Neural progenitor cell (in vitro differentiated cells): ENCODE results near the gene MBOAT1. TPM values are rescaled to one million over a fixed set of nuclear protein-coding genes. Genes with fewer than 3 reads are reported as not detected.
"Not testable (repeated sequence)": the region's sequence is repeated elsewhere in the genome, so short reads cannot be mapped to it uniquely, and the experiment has no call there.

Experiments
- DNase-seq: peaks from one replicate; pipeline ENCODE4 v3.0.0-alpha.2; 2016; ENCODE audit warnings: low spot score
- H2AFZ ChIP-seq: fragments of 200-600 bp; sonication (generic); replicated peaks from 2 replicates; pipeline ENCODE4 v1.6.1; 2016; ENCODE audit warnings: antibody characterized with exemption
- H3F3A ChIP-seq: fragments of 200-600 bp; sonication (generic); 2 replicates; pipeline ENCODE4 v1.6.1; 2016; ENCODE audit warnings: antibody characterized with exemption, low read depth
- H3K27ac ChIP-seq: fragments of 200-600 bp; sonication (generic); 2 replicates; pipeline ENCODE4 v1.5.1; 2016; ENCODE audit warnings: mild to moderate bottlenecking
- H3K27me3 ChIP-seq: fragments of 200-600 bp; sonication (generic); 2 replicates; pipeline ENCODE4 v1.6.1; 2016; ENCODE audit warnings: mild to moderate bottlenecking, moderate library complexity
- H3K36me3 ChIP-seq: fragments of 200-600 bp; sonication (generic); 2 replicates; pipeline ENCODE4 v1.5.1; 2016
- H3K4me1 ChIP-seq: fragments of 200-600 bp; sonication (generic); 2 replicates; pipeline ENCODE4 v1.6.1; 2016; ENCODE audit warnings: mixed run types
- H3K4me2 ChIP-seq: fragments of 200-600 bp; sonication (generic); 2 replicates; pipeline ENCODE4 v1.6.1; 2016
- H3K4me3 ChIP-seq: fragments of 200-600 bp; sonication (generic); 2 replicates; pipeline ENCODE4 v1.5.1; 2016
- H3K79me2 ChIP-seq: fragments of 200-600 bp; sonication (generic); 2 replicates; pipeline ENCODE4 v1.6.1; 2016; ENCODE audit warnings: low read depth
- H3K9ac ChIP-seq: fragments of 200-600 bp; sonication (generic); 2 replicates; pipeline ENCODE4 v1.6.1; 2016
- H3K9me3 ChIP-seq: fragments of 200-600 bp; sonication (generic); 2 replicates; pipeline ENCODE4 v1.5.1; 2016; ENCODE audit warnings: low read depth
- H4K20me1 ChIP-seq: fragments of 200-600 bp; sonication (generic); 2 replicates; pipeline ENCODE4 v1.6.1; 2016; ENCODE audit warnings: low read depth
- H3K27ac Mint-ChIP-seq: 3 replicates; pipeline ENCODE4 v1.8.0; 2021; ENCODE audit warnings: mixed read lengths
- H3K27me3 Mint-ChIP-seq: 2 replicates; pipeline ENCODE4 v1.8.0; 2022; ENCODE audit warnings: low read depth, mild to moderate bottlenecking, inconsistent platforms, moderate library complexity, mixed read lengths; ENCODE audit not compliant: insufficient read depth
- H3K36me3 Mint-ChIP-seq: 3 replicates; pipeline ENCODE4 v1.8.0; 2021; ENCODE audit warnings: mixed read lengths
- H3K4me1 Mint-ChIP-seq: 3 replicates; pipeline ENCODE4 v1.8.0; 2021; ENCODE audit warnings: mixed read lengths
- H3K4me3 Mint-ChIP-seq: 3 replicates; pipeline ENCODE4 v1.8.0; 2021; ENCODE audit warnings: mild to moderate bottlenecking, moderate library complexity, mixed read lengths
- H3K9me3 Mint-ChIP-seq: 3 replicates; pipeline ENCODE4 v1.8.0; 2020; ENCODE audit warnings: mixed read lengths
- EZH2 ChIP-seq: fragments of 200-600 bp; sonication (generic); IDR thresholded peaks from 2 replicates; pipeline ENCODE4 v1.6.1; 2017; ENCODE audit warnings: antibody characterized with exemption, mild to moderate bottlenecking, moderate library complexity
- EZH2phosphoT487 ChIP-seq: fragments of 200-600 bp; sonication (generic); IDR thresholded peaks from 2 replicates; pipeline ENCODE4 v1.6.1; 2017; ENCODE audit warnings: antibody characterized with exemption
- total RNA-seq: library from RNA; depleted of rRNA; stranded (reverse); fragments of >200 nt; gene quantifications from 2 replicates; pipeline ENCODE4 v1.2.3, GENCODE V29; 2015; ENCODE audit warnings: low replicate concordance
- TF ChIP-seq, protein P1 (sequence below): fragments of 200-600 bp; sonication (generic); IDR thresholded peaks from 2 replicates; pipeline ENCODE4 v1.5.1; 2017; ENCODE audit warnings: antibody characterized with exemption, mild to moderate bottlenecking

The MBOAT1 gene
- total RNA-seq, 1 donor from 2014 or later, result 0.45 TPM

DNA sequence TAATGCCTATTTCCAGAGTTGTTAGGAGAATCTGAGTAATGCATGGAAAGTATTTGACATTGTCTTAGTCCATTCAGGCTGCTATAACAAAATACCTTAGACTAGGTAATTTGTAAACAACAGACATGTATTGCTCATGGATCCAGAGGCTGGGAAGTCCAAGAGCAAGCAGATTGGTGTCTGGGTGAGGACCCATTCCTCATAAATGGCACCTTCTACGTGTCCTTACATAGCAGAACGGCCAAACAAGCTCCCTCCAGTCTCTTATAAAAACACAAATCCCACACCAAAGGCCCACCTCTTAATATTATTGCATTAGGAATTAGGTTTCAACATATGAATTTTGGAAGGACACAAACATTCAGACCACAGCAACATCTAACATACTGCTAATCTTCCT, 30.2 kb downstream of the MBOAT1 start:
- TF ChIP-seq EZH2, result no peak
- TF ChIP-seq, protein P1, sequence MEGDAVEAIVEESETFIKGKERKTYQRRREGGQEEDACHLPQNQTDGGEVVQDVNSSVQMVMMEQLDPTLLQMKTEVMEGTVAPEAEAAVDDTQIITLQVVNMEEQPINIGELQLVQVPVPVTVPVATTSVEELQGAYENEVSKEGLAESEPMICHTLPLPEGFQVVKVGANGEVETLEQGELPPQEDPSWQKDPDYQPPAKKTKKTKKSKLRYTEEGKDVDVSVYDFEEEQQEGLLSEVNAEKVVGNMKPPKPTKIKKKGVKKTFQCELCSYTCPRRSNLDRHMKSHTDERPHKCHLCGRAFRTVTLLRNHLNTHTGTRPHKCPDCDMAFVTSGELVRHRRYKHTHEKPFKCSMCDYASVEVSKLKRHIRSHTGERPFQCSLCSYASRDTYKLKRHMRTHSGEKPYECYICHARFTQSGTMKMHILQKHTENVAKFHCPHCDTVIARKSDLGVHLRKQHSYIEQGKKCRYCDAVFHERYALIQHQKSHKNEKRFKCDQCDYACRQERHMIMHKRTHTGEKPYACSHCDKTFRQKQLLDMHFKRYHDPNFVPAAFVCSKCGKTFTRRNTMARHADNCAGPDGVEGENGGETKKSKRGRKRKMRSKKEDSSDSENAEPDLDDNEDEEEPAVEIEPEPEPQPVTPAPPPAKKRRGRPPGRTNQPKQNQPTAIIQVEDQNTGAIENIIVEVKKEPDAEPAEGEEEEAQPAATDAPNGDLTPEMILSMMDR, result no peak
- no peak for TF ChIP-seq EZH2phosphoT487
- Mint-ChIP-seq H3K27me3 (peaks cover 4% of the 10 kb centered on the region), H3K36me3 (no peaks in the 10 kb centered on the region), H3K4me1 (no peaks in the 10 kb centered on the region), H3K27ac (no peak overlapping the region), H3K4me3 (no peak overlapping the region), H3K9me3 (peaks cover 4% of the 10 kb centered on the region)
- Histone ChIP-seq H3K27me3 (no peaks in the 10 kb centered on the region), H3F3A (no peaks in the 10 kb centered on the region), H4K20me1 (no peaks in the 10 kb centered on the region), H2AFZ (no peak overlapping the region), H3K36me3 (no peaks in the 10 kb centered on the region), H3K4me2 (no peak overlapping the region), H3K27ac (no peak overlapping the region), H3K9ac (no peak overlapping the region), H3K4me1 (no peaks in the 10 kb centered on the region), H3K79me2 (no peaks in the 10 kb centered on the region), H3K4me3 (no peak overlapping the region), H3K9me3 (no peaks in the 10 kb centered on the region)
- no peak for DNase-seq

DNA sequence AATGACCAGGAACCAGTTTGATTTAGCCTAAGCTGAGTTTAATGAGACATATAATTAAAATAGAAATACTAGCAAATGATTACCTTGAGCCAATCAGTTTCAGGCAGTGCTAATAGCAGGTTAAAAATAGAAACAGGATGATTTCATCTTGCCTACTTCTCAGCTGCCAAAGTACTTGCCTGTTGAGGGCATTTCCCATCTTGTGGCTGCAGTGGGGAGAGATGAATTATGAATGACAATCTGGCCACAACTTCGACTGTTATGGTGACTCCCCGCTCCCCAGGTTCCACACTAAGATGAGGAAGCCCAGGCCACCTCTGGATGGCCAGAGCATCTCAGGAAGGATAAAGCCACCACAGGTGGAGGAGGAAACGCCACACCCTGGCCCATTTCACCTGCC, 31.3 kb downstream of the MBOAT1 start:
- no peaks in the 10 kb centered on the region for H3K9me3 ChIP-seq
- H4K20me1 ChIP-seq, result no peaks in the 10 kb centered on the region
- no peak overlapping the region for H2AFZ ChIP-seq
- peaks cover 4% of the 10 kb centered on the region for H3K27me3 Mint-ChIP-seq
- no peaks in the 10 kb centered on the region for H3K4me1 ChIP-seq
- DNase-seq, result no peak
- no peaks in the 10 kb centered on the region for H3K36me3 ChIP-seq
- H3K27ac Mint-ChIP-seq, result no peak overlapping the region
- H3K79me2 ChIP-seq, result no peaks in the 10 kb centered on the region
- H3K4me1 Mint-ChIP-seq, result no peaks in the 10 kb centered on the region
- H3F3A ChIP-seq, result no peaks in the 10 kb centered on the region
- H3K4me3 ChIP-seq, result no peak overlapping the region
- peaks cover 4% of the 10 kb centered on the region for H3K9me3 Mint-ChIP-seq
- H3K36me3 Mint-ChIP-seq, result no peaks in the 10 kb centered on the region
- no peak overlapping the region for H3K4me2 ChIP-seq
- H3K27ac ChIP-seq, result no peak overlapping the region
- H3K4me3 Mint-ChIP-seq, result no peak overlapping the region
- H3K9ac ChIP-seq, result no peak overlapping the region
- H3K27me3 ChIP-seq, result no peaks in the 10 kb centered on the region
- TF ChIP-seq EZH2 (no peak), EZH2phosphoT487 (no peak)
- TF ChIP-seq, protein P1, result no peak

DNA sequence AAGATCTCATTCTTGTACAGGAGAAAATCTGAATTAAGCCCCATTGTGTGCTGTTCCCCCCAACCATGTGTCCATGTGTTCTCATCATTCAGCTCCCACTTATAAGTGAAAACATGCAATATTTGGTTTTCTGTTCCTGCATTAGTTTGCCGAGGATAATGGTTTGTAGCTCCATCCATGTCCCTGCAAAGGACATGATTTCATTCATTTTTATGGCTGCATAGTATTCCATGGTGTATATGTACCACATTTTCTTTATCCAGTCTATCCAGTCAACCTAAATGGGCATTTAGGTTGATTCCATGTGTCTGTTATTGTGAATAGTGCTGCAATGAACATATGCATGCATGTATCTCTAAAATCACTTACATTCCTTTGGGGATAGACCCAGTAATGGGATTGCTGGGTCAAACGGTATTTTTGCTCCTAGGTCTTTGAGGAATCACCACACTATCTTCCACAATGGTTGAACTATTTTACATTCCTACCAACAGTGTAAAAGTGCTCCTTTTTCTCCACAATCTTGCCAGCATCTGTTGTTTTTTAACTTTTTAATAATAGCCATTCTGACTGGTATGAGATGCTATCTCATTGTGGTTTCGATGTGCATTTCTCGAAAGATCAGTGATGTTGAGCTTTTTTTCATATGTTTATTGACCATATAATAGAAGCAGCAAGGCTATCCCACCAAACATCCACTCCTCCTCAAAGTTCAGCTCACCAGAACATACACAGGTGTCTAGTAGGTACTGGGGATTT, 32.8 kb downstream of the MBOAT1 start:
- H3K9me3 Mint-ChIP-seq, H4K20me1 ChIP-seq, H3K4me3 Mint-ChIP-seq, DNase-seq, H3K36me3 ChIP-seq, H3K4me1 Mint-ChIP-seq, H3K27me3 ChIP-seq, H3K27ac Mint-ChIP-seq, H3K9ac ChIP-seq, H3K27ac ChIP-seq, H3K4me3 ChIP-seq, H3K36me3 Mint-ChIP-seq, H3K4me2 ChIP-seq, H3K27me3 Mint-ChIP-seq, H3K4me1 ChIP-seq, H2AFZ ChIP-seq, H3F3A ChIP-seq, H3K79me2 ChIP-seq, H3K9me3 ChIP-seq: not testable (repeated sequence)

DNA sequence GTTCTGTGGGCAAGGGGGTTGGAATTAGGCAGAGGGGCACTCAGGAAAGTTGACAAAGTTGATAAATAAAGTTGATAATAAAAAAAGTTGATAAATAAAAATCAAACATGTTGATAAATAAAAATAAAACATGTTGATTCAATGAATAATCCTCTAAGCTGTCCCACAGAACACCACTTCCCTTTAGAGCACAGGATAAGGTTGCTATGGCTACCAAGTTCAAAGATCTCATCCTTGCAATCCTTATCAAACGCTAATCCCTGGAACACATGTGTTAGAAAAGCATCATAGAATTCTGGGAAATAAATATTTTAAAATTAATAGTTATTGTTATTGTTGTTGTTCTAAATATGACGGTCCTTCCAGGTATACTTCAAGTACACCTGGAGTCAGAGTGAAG, 33.9 kb downstream of the MBOAT1 start:
- peaks cover 6% of the 10 kb centered on the region for H3K27me3 Mint-ChIP-seq
- no peaks in the 10 kb centered on the region for H3K4me1 Mint-ChIP-seq
- no peak overlapping the region for H3K9ac ChIP-seq
- H3K27ac ChIP-seq, result no peak overlapping the region
- no peaks in the 10 kb centered on the region for H3F3A ChIP-seq
- H3K79me2 ChIP-seq, result no peaks in the 10 kb centered on the region
- peaks cover 4% of the 10 kb centered on the region for H3K9me3 Mint-ChIP-seq
- H3K4me2 ChIP-seq, result no peak overlapping the region
- TF ChIP-seq EZH2 (no peak), EZH2phosphoT487 (no peak)
- TF ChIP-seq, protein P1, result no peak
- H3K36me3 ChIP-seq, result no peaks in the 10 kb centered on the region
- no peak overlapping the region for H3K27ac Mint-ChIP-seq
- H3K27me3 ChIP-seq, result no peaks in the 10 kb centered on the region
- H3K4me1 ChIP-seq, result no peaks in the 10 kb centered on the region
- H4K20me1 ChIP-seq, result no peaks in the 10 kb centered on the region
- no peak overlapping the region for H3K4me3 ChIP-seq
- no peaks in the 10 kb centered on the region for H3K36me3 Mint-ChIP-seq
- H2AFZ ChIP-seq, result no peak overlapping the region
- DNase-seq, result no peak
- no peak overlapping the region for H3K4me3 Mint-ChIP-seq
- H3K9me3 ChIP-seq, result no peaks in the 10 kb centered on the region
